ELR (cell line): ENCODE measurements around the gene IKBKE.
"Not testable (repeated sequence)": the region's sequence is repeated elsewhere in the genome, so short reads cannot be mapped to it uniquely, and the experiment has no call there.

Experiments used
- DNase-seq: peaks from one replicate; pipeline ENCODE4 v3.0.0-alpha.2; 2015; ENCODE audit warnings: low read depth

Gene IKBKE

GRCh38 chr1:206476058-206476457 is 5.8 kb downstream of the IKBKE start:
- DNase-seq: no peak

GRCh38 chr1:206476591-206476990 is 6.3 kb downstream of the IKBKE start:
- no peak for DNase-seq

GRCh38 chr1:206477110-206477509 is 6.8 kb downstream of the IKBKE start:
- DNase-seq: no peak

- no peak for DNase-seq
Measured at GRCh38 chr1:206477581-206478380, 7.5 kb downstream of the IKBKE start.

- DNase-seq: no peak
Measured at GRCh38 chr1:206478746-206479145, 8.5 kb downstream of the IKBKE start.

- peak; percentile 86 for DNase-seq
Measured at GRCh38 chr1:206479183-206480125, 9.2 kb downstream of the IKBKE start.

- no peak for DNase-seq
Measured at GRCh38 chr1:206480211-206480610, 9.9 kb downstream of the IKBKE start.

GRCh38 chr1:206482611-206483010 is 12.3 kb downstream of the IKBKE start:
- DNase-seq: no peak

GRCh38 chr1:206483864-206484263 is 13.6 kb downstream of the IKBKE start:
- not testable (repeated sequence) for DNase-seq

- no peak for DNase-seq
Measured at GRCh38 chr1:206484901-206485300, 14.6 kb downstream of the IKBKE start.

- DNase-seq: no peak
Measured at GRCh38 chr1:206486995-206487788, 16.9 kb downstream of the IKBKE start.

GRCh38 chr1:206487970-206488369 is 17.7 kb downstream of the IKBKE start:
- no peak for DNase-seq

GRCh38 chr1:206488466-206488865 is 18.2 kb downstream of the IKBKE start:
- DNase-seq: no peak

GRCh38 chr1:206489980-206490770 is 19.9 kb downstream of the IKBKE start:
- peak; percentile 80 for DNase-seq

- peak; percentile 72 for DNase-seq
Measured at GRCh38 chr1:206490771-206491405, 20.6 kb downstream of the IKBKE start.

GRCh38 chr1:206491616-206492015 is 21.3 kb downstream of the IKBKE start:
- no peak for DNase-seq

- no peak for DNase-seq
Measured at GRCh38 chr1:206492589-206492988, 22.3 kb downstream of the IKBKE start.

GRCh38 chr1:206493279-206493678 is 23.0 kb downstream of the IKBKE start:
- no peak for DNase-seq

GRCh38 chr1:206495011-206495461 is 24.8 kb downstream of the IKBKE start:
- DNase-seq: no peak

GRCh38 chr1:206495493-206496046 is 25.3 kb downstream of the IKBKE start:
- DNase-seq: no peak
